CD14-positive monocyte (primary cell): Measurements from ENCODE around the gene CPS1. TPM values are rescaled to one million over a fixed set of nuclear protein-coding genes. Genes with fewer than 3 reads are reported as not detected.

Experiments
- DNase-seq, 3 donors: peaks; one replicate each; pipeline ENCODE4 v3.0.0-alpha.2; 2011 to 2022
- H2AFZ ChIP-seq: 2 replicates; pipeline ENCODE4 v1.6.0; 2012; ENCODE audit warnings: mild to moderate bottlenecking, low read depth, low read length, inconsistent platforms; ENCODE audit not compliant: insufficient read depth, poor library complexity, severe bottlenecking
- H3K27ac ChIP-seq, 2 donors: 1 replicate in 1 of 2; 2 replicates in 1 of 2; pipeline ENCODE4 v1.5.1; 2012 to 2013; ENCODE audit warnings: low read length in 2 of 2, control low read depth in 1 of 2, inconsistent platforms in 1 of 2, low read depth in 1 of 2, mild to moderate bottlenecking in 1 of 2
- H3K27me3 ChIP-seq, 2 donors: one replicate each; pipeline versions ENCODE4 v1.6.0 to v1.6.1; 2011 to 2013; ENCODE audit warnings: low read length in 2 of 2; ENCODE audit not compliant: control insufficient read depth in 2 of 2, insufficient read depth in 2 of 2
- H3K36me3 ChIP-seq, 2 donors: replicated peaks in 1 of 2; 1 replicate in 1 of 2; 2 replicates in 1 of 2; pipeline versions ENCODE4 v1.5.1 to v1.6.1; 2012 to 2013; ENCODE audit warnings: low read length in 2 of 2, control low read depth in 1 of 2, inconsistent platforms in 1 of 2, mild to moderate bottlenecking in 1 of 2; ENCODE audit not compliant: insufficient read depth in 2 of 2, control insufficient read depth in 1 of 2
- H3K4me1 ChIP-seq, 2 donors: 1 replicate in 1 of 2; 2 replicates in 1 of 2; pipeline versions ENCODE4 v1.5.1 to v1.6.1; 2012 to 2013; ENCODE audit warnings: low read length in 2 of 2, control low read depth in 1 of 2, inconsistent platforms in 1 of 2, mild to moderate bottlenecking in 1 of 2, moderate library complexity in 1 of 2; ENCODE audit not compliant: insufficient read depth in 2 of 2, control insufficient read depth in 1 of 2
- H3K4me2 ChIP-seq: replicated peaks from 2 replicates; pipeline ENCODE3; 2012; ENCODE audit warnings: low read length, moderate library complexity, mild to moderate bottlenecking; ENCODE audit not compliant: poor library complexity, severe bottlenecking; ENCODE audit errors: extremely low read depth
- H3K4me3 ChIP-seq, 3 experiments: fragments of 200-600 bp in 1 of 3; sonication (generic) in 1 of 3; replicated peaks in 1 of 3; 1 replicate in 2 of 3; 2 replicates in 1 of 3; pipeline ENCODE4 v1.5.1; 2011 to 2013; ENCODE audit warnings: low read length in 3 of 3, mild to moderate bottlenecking in 3 of 3, control low read depth in 2 of 3, low read depth in 2 of 3, inconsistent platforms in 1 of 3, moderate library complexity in 1 of 3
- H3K79me2 ChIP-seq: 2 replicates; pipeline ENCODE4 v1.6.0; 2012; ENCODE audit warnings: mild to moderate bottlenecking, control low read depth, inconsistent platforms, low read length, moderate library complexity; ENCODE audit not compliant: insufficient read depth
- H3K9ac ChIP-seq: 2 replicates; pipeline ENCODE4 v1.6.0; 2017; ENCODE audit warnings: low read length, mild to moderate bottlenecking; ENCODE audit not compliant: insufficient read depth, poor library complexity, severe bottlenecking
- H3K9me3 ChIP-seq, 2 donors: replicated peaks in 1 of 2; 1 replicate in 1 of 2; 2 replicates in 1 of 2; pipeline versions ENCODE4 v1.5.1 to v1.6.1; 2012 to 2013; ENCODE audit warnings: low read length in 2 of 2, control low read depth in 1 of 2; ENCODE audit not compliant: control insufficient read depth in 1 of 2, insufficient read depth in 1 of 2
- H4K20me1 ChIP-seq: 2 replicates; pipeline ENCODE4 v1.6.0; 2012; ENCODE audit warnings: mild to moderate bottlenecking, low read length, control low read depth, moderate library complexity; ENCODE audit not compliant: insufficient read depth
- H3K27ac Mint-ChIP-seq, 7 donors: one replicate each; pipeline ENCODE4 v1.8.0; 2020; ENCODE audit warnings: mild to moderate bottlenecking in 7 of 7, mixed read lengths in 7 of 7, moderate library complexity in 6 of 7, inconsistent platforms in 2 of 7
- H3K27me3 Mint-ChIP-seq, 3 donors: one replicate each; pipeline ENCODE4 v1.8.0; 2021 to 2022; ENCODE audit warnings: low read depth in 3 of 3, mild to moderate bottlenecking in 3 of 3, mixed read lengths in 3 of 3, moderate library complexity in 3 of 3, inconsistent platforms in 1 of 3
- H3K36me3 Mint-ChIP-seq, 2 donors: one replicate each; pipeline ENCODE4 v1.8.0; 2020; ENCODE audit warnings: mixed read lengths in 2 of 2, inconsistent platforms in 1 of 2, mild to moderate bottlenecking in 1 of 2
- H3K4me1 Mint-ChIP-seq: one replicate; pipeline ENCODE4 v1.8.0; 2020; ENCODE audit warnings: mild to moderate bottlenecking, mixed read lengths
- H3K4me3 Mint-ChIP-seq, 2 donors: one replicate each; pipeline ENCODE4 v1.8.0; 2020; ENCODE audit warnings: mild to moderate bottlenecking in 2 of 2, mixed read lengths in 2 of 2, moderate library complexity in 1 of 2
- H3K9me3 Mint-ChIP-seq, 7 donors: one replicate each; pipeline ENCODE4 v1.8.0; 2020 to 2022; ENCODE audit warnings: mixed read lengths in 7 of 7, mild to moderate bottlenecking in 6 of 7, moderate library complexity in 6 of 7, inconsistent platforms in 2 of 7
- CTCF ChIP-seq: fragments of 200-600 bp; IDR thresholded peaks from one replicate; pipeline ENCODE4 v1.8.0; 2022; ENCODE audit warnings: antibody characterized with exemption, mild to moderate bottlenecking
- WGBS: methylation state at CpG from one replicate; pipeline ENCODE4 v1.1.5; 2013; ENCODE audit warnings: missing lambda C conversion rate; ENCODE audit not compliant: insufficient coverage; 5-methylcytosine and 5-hydroxymethylcytosine counted together
- intact Hi-C, 2 donors: fragments of 100-400 bp; cut with micrococcal nuclease; formaldehyde crosslinking; loops; one replicate each; pipeline versions ENCODE4 v1.15.0 to v1.15.1; 2023
- polyA plus RNA-seq, 3 donors: library from polyadenylated mRNA; depleted of rRNA in 1 of 3; unstranded in 2 of 3; stranded (reverse) in 1 of 3; fragments of 300-500 nt in 2 of 3; fragments of >200 nt in 1 of 3; fragmentation: Illumina TruSeq in 2 of 3; gene quantifications; 1 replicate in 2 of 3; 2 replicates in 1 of 3; pipeline ENCODE4 v1.2.3, GENCODE V29; 2012 to 2021

The CPS1 gene
- polyA plus RNA-seq, 3 donors = not detected

- no CpG with 5 or more reads among the region's 4 CpGs for WGBS
- Histone ChIP-seq H3K27me3 (no peaks in the 10 kb centered on the region), H3K4me3 (no peak overlapping the region), H3K9me3 (no peaks in the 10 kb centered on the region), H3K4me1 (no peaks in the 10 kb centered on the region), H4K20me1 (no peaks in the 10 kb centered on the region), H3K4me2 (no peak overlapping the region), H3K27ac (no peak overlapping the region), H2AFZ (no peak overlapping the region), H3K9ac (no peak overlapping the region), H3K79me2 (no peaks in the 10 kb centered on the region), H3K36me3 (no peaks in the 10 kb centered on the region)
- no peaks in the 10 kb centered on the region for H3K36me3 Mint-ChIP-seq
- H3K9me3 Mint-ChIP-seq = peaks cover 0 to 3% (median 0%) of the 10 kb centered on the region in 7 donors
- TF ChIP-seq CTCF = no peak
- H3K4me1 Mint-ChIP-seq = no peaks in the 10 kb centered on the region
- no peak overlapping the region for H3K27ac Mint-ChIP-seq
- no peak for DNase-seq
- no peak overlapping the region for H3K4me3 Mint-ChIP-seq
- H3K27me3 Mint-ChIP-seq = peaks cover 0 to 3% (median 1%) of the 10 kb centered on the region in 3 donors
- intact Hi-C loops = no loop called here
Observed at GRCh38 chr2:210540471-210540870, 15.9 kb upstream of the CPS1 start.

GRCh38 chr2:210540900-210541289 lies 15.5 kb upstream of the CPS1 start:
- no peak for DNase-seq
- no peaks in the 10 kb centered on the region for H3K36me3 ChIP-seq
- no peak for TF ChIP-seq CTCF
- H3K27ac Mint-ChIP-seq = no peak overlapping the region
- no peaks in the 10 kb centered on the region for H3K79me2 ChIP-seq
- H3K27me3 ChIP-seq = no peaks in the 10 kb centered on the region
- H3K9ac ChIP-seq = no peak overlapping the region
- H2AFZ ChIP-seq = no peak overlapping the region
- H3K27me3 Mint-ChIP-seq = peaks cover 0 to 3% (median 1%) of the 10 kb centered on the region in 3 donors
- peaks cover 0 to 3% (median 0%) of the 10 kb centered on the region in 7 donors for H3K9me3 Mint-ChIP-seq
- H3K4me3 ChIP-seq = no peak overlapping the region
- WGBS = no CpG with 5 or more reads among the region's 2 CpGs
- no peaks in the 10 kb centered on the region for H3K4me1 Mint-ChIP-seq
- H3K4me3 Mint-ChIP-seq = no peak overlapping the region
- H4K20me1 ChIP-seq = no peaks in the 10 kb centered on the region
- no peaks in the 10 kb centered on the region for H3K9me3 ChIP-seq
- H3K4me2 ChIP-seq = no peak overlapping the region
- H3K27ac ChIP-seq = no peak overlapping the region
- intact Hi-C loops = no loop called here
- no peaks in the 10 kb centered on the region for H3K4me1 ChIP-seq
- no peaks in the 10 kb centered on the region for H3K36me3 Mint-ChIP-seq
